HEK293 (cell line): Measurements from ENCODE around the gene TMEM130.

Experiments used
- ATF2 ChIP-seq: fragments of 450-650 bp; formaldehyde crosslinking; IDR thresholded peaks from 2 replicates; pipeline ENCODE4 v1.5.1; 2016; ENCODE audit warnings: missing biosample characterization, missing genetic modification characterization, low read depth
- BCL11A ChIP-seq: fragments of 450-650 bp; formaldehyde crosslinking; IDR thresholded peaks from 2 replicates; pipeline ENCODE4 v1.5.1; 2016; ENCODE audit warnings: low read depth, missing biosample characterization, missing genetic modification characterization
- CTCF ChIP-seq: fragments of 450-650 bp; formaldehyde crosslinking; IDR thresholded peaks from 2 replicates; pipeline ENCODE4 v1.5.1; 2016; ENCODE audit warnings: missing biosample characterization, missing genetic modification characterization
- KLF9 ChIP-seq: fragments of 450-650 bp; formaldehyde crosslinking; IDR thresholded peaks from 2 replicates; pipeline ENCODE4 v1.5.1; 2016; ENCODE audit warnings: missing biosample characterization, missing genetic modification characterization, low read depth
- ZNF157 ChIP-seq: fragments of 450-650 bp; formaldehyde crosslinking; IDR thresholded peaks from 2 replicates; pipeline ENCODE4 v1.5.1; 2016; ENCODE audit warnings: missing biosample characterization, missing genetic modification characterization
- ZNF248 ChIP-seq: fragments of 450-650 bp; formaldehyde crosslinking; IDR thresholded peaks from 2 replicates; pipeline ENCODE4 v1.5.1; 2017; ENCODE audit warnings: missing biosample characterization, missing genetic modification characterization
- ZNF362 ChIP-seq: fragments of 450-650 bp; formaldehyde crosslinking; IDR thresholded peaks from 2 replicates; pipeline ENCODE4 v1.5.1; 2016; ENCODE audit warnings: missing biosample characterization, missing genetic modification characterization
- ZNF555 ChIP-seq: fragments of 450-650 bp; formaldehyde crosslinking; conservative IDR thresholded peaks from 2 replicates; pipeline ENCODE4 v1.5.1; 2017; ENCODE audit warnings: missing biosample characterization, mild to moderate bottlenecking, missing genetic modification characterization, inconsistent platforms
- ZNF654 ChIP-seq: fragments of 450-650 bp; formaldehyde crosslinking; IDR thresholded peaks from 2 replicates; pipeline ENCODE4 v1.5.1; 2016; ENCODE audit warnings: low read depth, missing biosample characterization, missing genetic modification characterization
- ZSCAN18 ChIP-seq: fragments of 450-650 bp; formaldehyde crosslinking; IDR thresholded peaks from 2 replicates; pipeline ENCODE4 v1.5.1; 2016; ENCODE audit warnings: missing biosample characterization, missing genetic modification characterization
- ZXDB ChIP-seq: fragments of 450-650 bp; formaldehyde crosslinking; IDR thresholded peaks from 2 replicates; pipeline ENCODE4 v1.5.1; 2016; ENCODE audit warnings: missing biosample characterization, missing genetic modification characterization

- TF ChIP-seq BCL11A (tag by site-specific recombination): no peak
- no peak for TF ChIP-seq ZNF654 (tag by site-specific recombination)
- TF ChIP-seq KLF9 (tag by site-specific recombination): no peak
- no peak for TF ChIP-seq CTCF (tag by site-specific recombination)
- TF ChIP-seq ZSCAN18 (tag by site-specific recombination): no peak
- no peak for TF ChIP-seq ATF2 (tag by site-specific recombination)
- no peak for TF ChIP-seq ZNF555
- TF ChIP-seq ZNF362 (tag by site-specific recombination): no peak
- TF ChIP-seq ZXDB (tag by site-specific recombination): no peak
- no peak for TF ChIP-seq ZNF248
- no peak for TF ChIP-seq ZNF157 (tag by site-specific recombination)
These were observed 5.7 kb upstream of the TMEM130 start for GRCh38 chr7:98875501-98875900.
